ENCODE results near the gene PPP1R10. TPM values are rescaled to one million over a fixed set of nuclear protein-coding genes. Genes with fewer than 3 reads are reported as not detected.

PPP1R10 gene
- total RNA-seq, 4 donors from 2014 or later, result 24.1 to 31.5 (median 27.0) TPM

GRCh38 chr6:30556066-30556905 is 60.8 kb downstream of the PPP1R10 start, which contains the start of gene GNL1:
Gene GNL1 (minus strand): TSS chr6:30556489. CDS start chr6:30556203, 286 bp downstream.
- Histone ChIP-seq H3K27me3 (no peaks in the 10 kb centered on the region), H3K9me3 (no peaks in the 10 kb centered on the region), H3K36me3 (peaks cover 3 to 21% of the 10 kb centered on the region in 2 donors), H3K4me3 (peak within 1 kb of the TSS; percentile 87 to 99 (median 96)), H3K27ac (peak within 1 kb of the TSS; percentile 91 to 99 (median 95)), H3K4me1 (peaks cover 11 to 18% of the 10 kb centered on the region in 2 donors)
- DNase-seq (peak; percentile 80 to 92), ATAC-seq (peak; percentile 77 to 79)
- TF ChIP-seq POLR2A (IDR thresholded peaks at IDR 0.05) (peak; percentile 34 to 38), CTCF (IDR thresholded peaks at IDR 0.05 in 4 of 5, conservative IDR thresholded peaks at IDR 0.05 in 1 of 5) (peak in 1 of 5 experiments; percentile 15)
- in situ Hi-C loops (cut with MboI; ENCODE audit: low sequenced_read_pairs in 4 of 4), result no loop called here
- intact Hi-C loops (cut with DNase I; ENCODE audit: low total_unique reads), result loop anchor here (1.0 to 10.0 kb wide), 3 partner anchors 15 to 1399 kb away; partner anchors contain the start of genes ABCF1, MRPS18B, NELFE and PPP1R10

GRCh38 chr6:30555816-30556065 is 61.3 kb downstream of the PPP1R10 start:
- DNase-seq, result no peak
- Histone ChIP-seq H3K36me3 (peaks cover 3 to 26% of the 10 kb centered on the region in 2 donors), H3K4me1 (peaks cover 11 to 18% of the 10 kb centered on the region in 2 donors), H3K4me3 (peak overlapping the region; percentile 87 to 99 (median 96)), H3K27me3 (no peaks in the 10 kb centered on the region), H3K27ac (peak overlapping the region; percentile 91 to 99 (median 95)), H3K9me3 (no peaks in the 10 kb centered on the region)
- no peak for TF ChIP-seq CTCF (IDR thresholded peaks at IDR 0.05 in 4 of 5, conservative IDR thresholded peaks at IDR 0.05 in 1 of 5)
- TF ChIP-seq POLR2A (IDR thresholded peaks at IDR 0.05), result no peak
- in situ Hi-C loops (cut with MboI; ENCODE audit: low sequenced_read_pairs in 4 of 4) (no loop called here), intact Hi-C loops (cut with DNase I; ENCODE audit: low total_unique reads) (loop anchor here (1.0 to 10.0 kb wide), 3 partner anchors 16 to 1399 kb away; partner anchors contain the start of genes ABCF1, MRPS18B, NELFE and PPP1R10)
- ATAC-seq, result peak in 1 of 2 donors; percentile 3

- peak; percentile 10 to 42 for DNase-seq
- H3K36me3 ChIP-seq, result peaks cover 3 to 28% of the 10 kb centered on the region in 2 donors
- H3K27ac ChIP-seq, result peak overlapping the region; percentile 91 to 99 (median 95)
- ATAC-seq, result peak in 1 of 2 donors; percentile 11
- H3K4me1 ChIP-seq, result peaks cover 11 to 18% of the 10 kb centered on the region in 2 donors
- no peaks in the 10 kb centered on the region for H3K27me3 ChIP-seq
- intact Hi-C loops (cut with DNase I; ENCODE audit: low total_unique reads) (loop anchor here (10.0 kb wide), 1 partner anchor 1400 kb away; the partner anchor contains the start of genes NELFE and SKIC2), in situ Hi-C loops (cut with MboI; ENCODE audit: low sequenced_read_pairs in 4 of 4) (no loop called here)
- no peaks in the 10 kb centered on the region for H3K9me3 ChIP-seq
- peak overlapping the region; percentile 87 to 99 (median 96) for H3K4me3 ChIP-seq
- TF ChIP-seq CTCF (IDR thresholded peaks at IDR 0.05 in 4 of 5, conservative IDR thresholded peaks at IDR 0.05 in 1 of 5), result no peak
- no peak for TF ChIP-seq POLR2A (IDR thresholded peaks at IDR 0.05)
Observed at GRCh38 chr6:30554962-30555815, 61.9 kb downstream of the PPP1R10 start.

- Histone ChIP-seq H3K4me1 (peaks cover 12 to 18% of the 10 kb centered on the region in 2 donors), H3K4me3 (no peak overlapping the region), H3K36me3 (peaks cover 3 to 28% of the 10 kb centered on the region in 2 donors), H3K27me3 (no peaks in the 10 kb centered on the region), H3K9me3 (no peaks in the 10 kb centered on the region), H3K27ac (peak overlapping the region in 2 of 4 donors; percentile 91 to 99)
- DNase-seq (no peak), ATAC-seq (no peak)
- TF ChIP-seq POLR2A (IDR thresholded peaks at IDR 0.05), result no peak
- TF ChIP-seq CTCF (IDR thresholded peaks at IDR 0.05 in 4 of 5, conservative IDR thresholded peaks at IDR 0.05 in 1 of 5), result no peak
- intact Hi-C loops (cut with DNase I; ENCODE audit: low total_unique reads) (loop anchor here (10.0 kb wide), 1 partner anchor 1400 kb away; the partner anchor contains the start of genes NELFE and SKIC2), in situ Hi-C loops (cut with MboI; ENCODE audit: low sequenced_read_pairs in 4 of 4) (no loop called here)
Observed at GRCh38 chr6:30554404-30554803, 62.6 kb downstream of the PPP1R10 start.

MicroRNA genes within 50 kb of the gene (microRNA counts, 767-probe panel; counts per million panel counts)
- microRNA hsa-miR-877-5p, result 356 to 448 counts per million in 2 donors

Small RNAs within 50 kb of the gene (microRNA-seq; reads per million reads assigned to microRNA genes)
- 15.4 to 35.0 reads per million in 2 donors for gene MIR877 (ENCODE audit: borderline replicate concordance in 2 of 2)

Other genes starting within 250 kb of the PPP1R10 start
- gene HLA-E, start 127.7 kb downstream of the PPP1R10 start, total RNA-seq, result 100 to 1,000 TPM; 135 to 248 (median 157) TPM
- gene GNL1, start 60.8 kb downstream of the PPP1R10 start, total RNA-seq, result 10 to 100 TPM; 13.2 to 16.0 (median 14.9) TPM
- 1 to 10 TPM in 3 of 4 donors, under 1 TPM in 1; 0.75 to 1.6 (median 1.3) TPM for gene PRR3, start 59.9 kb downstream of the PPP1R10 start, total RNA-seq
- gene ABCF1, start 45.8 kb downstream of the PPP1R10 start, total RNA-seq, result 100 to 1,000 TPM in 3 of 4 donors, 10 to 100 TPM in 1; 55.8 to 122 (median 111) TPM
- gene MRPS18B, start 597 bp upstream of the PPP1R10 start, total RNA-seq, result 100 to 1,000 TPM; 155 to 211 (median 167) TPM
- gene ATAT1, start 9.6 kb upstream of the PPP1R10 start, total RNA-seq, result 1 to 10 TPM in 2 of 4 donors, under 1 TPM in 2; 0.73 to 7.8 (median 1.7) TPM
- gene C6orf136, start 29.9 kb upstream of the PPP1R10 start, total RNA-seq, result 10 to 100 TPM; 11.2 to 24.9 (median 19.8) TPM
- gene DHX16, start 55.8 kb upstream of the PPP1R10 start, total RNA-seq, result 10 to 100 TPM; 39.1 to 74.8 (median 49.4) TPM
- gene PPP1R18, start 69.4 kb upstream of the PPP1R10 start, total RNA-seq, result 10 to 100 TPM in 3 of 4 donors, 1 to 10 TPM in 1; 4.4 to 16.9 (median 12.4) TPM
- gene NRM, start 73.7 kb upstream of the PPP1R10 start, total RNA-seq, result 1 to 10 TPM in 3 of 4 donors, under 1 TPM in 1; 0.32 to 2.0 (median 1.4) TPM
- gene MDC1, start 100.0 kb upstream of the PPP1R10 start, total RNA-seq, result 1 to 10 TPM; 3.6 to 8.9 (median 6.2) TPM
- gene TUBB, start 103.1 kb upstream of the PPP1R10 start, total RNA-seq, result 100 to 1,000 TPM in 3 of 4 donors, 10 to 100 TPM in 1; 79.7 to 294 (median 193) TPM
- 100 to 1,000 TPM in 3 of 4 donors, 10 to 100 TPM in 1; 96.9 to 127 (median 117) TPM for gene FLOT1, start 125.4 kb upstream of the PPP1R10 start, total RNA-seq
- gene IER3, start 127.3 kb upstream of the PPP1R10 start, total RNA-seq, result 1 to 10 TPM in 3 of 4 donors, under 1 TPM in 1; 0.24 to 2.0 (median 1.4) TPM

Data from gastrocnemius medialis (tissue), 4 donors.